ENCODE data around the gene FBXO24. TPM values are rescaled to one million over a fixed set of nuclear protein-coding genes. Genes with fewer than 3 reads are reported as not detected.

FBXO24 gene
- total RNA-seq, 1 donor, result 0.54 TPM

DNA sequence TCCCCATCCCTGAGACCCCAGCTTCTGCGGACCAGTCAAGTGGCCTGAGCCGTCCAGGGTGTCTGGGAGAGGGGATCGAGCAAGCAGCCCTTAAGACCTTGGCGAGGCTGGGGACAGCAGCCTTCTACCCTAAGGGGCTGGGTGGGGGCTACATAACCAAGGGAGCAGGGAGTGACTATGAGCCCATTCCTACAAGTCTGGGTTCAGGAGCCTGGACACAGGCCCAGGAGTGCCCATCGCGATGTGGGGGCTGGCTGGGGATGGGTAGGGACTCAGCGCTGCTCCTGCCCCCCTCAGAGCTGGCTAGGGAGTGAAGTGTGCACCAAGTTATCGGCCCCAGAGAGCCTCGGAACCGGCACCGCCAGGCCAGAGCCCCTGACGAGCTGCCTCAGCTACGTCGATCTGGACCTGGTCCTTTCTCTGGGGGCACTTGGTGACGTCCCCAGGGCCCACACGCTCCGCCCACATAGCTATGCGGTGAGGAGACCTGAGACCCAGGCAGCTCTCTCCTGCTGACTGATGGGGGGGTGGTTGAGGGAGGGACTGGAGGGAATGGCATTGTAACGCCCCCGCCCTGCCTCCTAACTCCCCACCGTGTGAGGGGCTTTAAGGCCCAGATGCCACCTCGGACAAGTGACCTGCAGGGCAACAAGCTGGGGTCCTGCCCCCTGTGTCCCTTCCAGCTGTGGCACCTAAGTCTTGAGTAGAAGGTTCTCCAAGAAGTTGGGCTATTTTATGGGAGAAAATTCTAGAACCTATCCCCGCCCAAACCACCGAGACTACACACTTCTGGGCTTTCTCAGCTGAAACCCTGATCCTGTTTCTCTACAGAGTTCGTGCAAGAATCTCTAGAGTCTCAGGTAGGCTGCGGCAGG, 14.9 kb upstream of the FBXO24 start:
- no peak overlapping the region for H3K4me3 ChIP-seq (ENCODE audit: low read depth, low read length)
- TF ChIP-seq, protein P1, sequence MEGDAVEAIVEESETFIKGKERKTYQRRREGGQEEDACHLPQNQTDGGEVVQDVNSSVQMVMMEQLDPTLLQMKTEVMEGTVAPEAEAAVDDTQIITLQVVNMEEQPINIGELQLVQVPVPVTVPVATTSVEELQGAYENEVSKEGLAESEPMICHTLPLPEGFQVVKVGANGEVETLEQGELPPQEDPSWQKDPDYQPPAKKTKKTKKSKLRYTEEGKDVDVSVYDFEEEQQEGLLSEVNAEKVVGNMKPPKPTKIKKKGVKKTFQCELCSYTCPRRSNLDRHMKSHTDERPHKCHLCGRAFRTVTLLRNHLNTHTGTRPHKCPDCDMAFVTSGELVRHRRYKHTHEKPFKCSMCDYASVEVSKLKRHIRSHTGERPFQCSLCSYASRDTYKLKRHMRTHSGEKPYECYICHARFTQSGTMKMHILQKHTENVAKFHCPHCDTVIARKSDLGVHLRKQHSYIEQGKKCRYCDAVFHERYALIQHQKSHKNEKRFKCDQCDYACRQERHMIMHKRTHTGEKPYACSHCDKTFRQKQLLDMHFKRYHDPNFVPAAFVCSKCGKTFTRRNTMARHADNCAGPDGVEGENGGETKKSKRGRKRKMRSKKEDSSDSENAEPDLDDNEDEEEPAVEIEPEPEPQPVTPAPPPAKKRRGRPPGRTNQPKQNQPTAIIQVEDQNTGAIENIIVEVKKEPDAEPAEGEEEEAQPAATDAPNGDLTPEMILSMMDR (IDR thresholded peaks at IDR 0.05; ENCODE audit: insufficient read depth, low read length), result no peak
- DNase-seq (ENCODE audit: low read depth), result no peak

DNA sequence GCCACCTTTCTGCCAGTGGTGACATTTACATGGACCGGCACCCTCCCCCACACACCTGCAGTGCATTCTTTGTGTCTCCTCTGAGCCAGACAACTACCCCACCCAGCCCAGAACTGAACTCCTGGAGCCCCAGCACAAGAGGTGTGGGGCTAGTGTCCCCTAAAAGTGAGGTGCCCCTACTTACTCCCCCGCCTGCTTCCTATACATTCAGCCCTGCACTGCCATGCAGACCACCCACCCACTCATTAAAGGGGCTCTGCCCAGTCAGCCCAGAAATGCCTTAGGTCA, 14.4 kb upstream of the FBXO24 start:
- H3K4me3 ChIP-seq (ENCODE audit: low read depth, low read length), result no peak overlapping the region
- TF ChIP-seq, protein P1 (IDR thresholded peaks at IDR 0.05; ENCODE audit: insufficient read depth, low read length), result no peak
- DNase-seq (ENCODE audit: low read depth), result no peak

DNA sequence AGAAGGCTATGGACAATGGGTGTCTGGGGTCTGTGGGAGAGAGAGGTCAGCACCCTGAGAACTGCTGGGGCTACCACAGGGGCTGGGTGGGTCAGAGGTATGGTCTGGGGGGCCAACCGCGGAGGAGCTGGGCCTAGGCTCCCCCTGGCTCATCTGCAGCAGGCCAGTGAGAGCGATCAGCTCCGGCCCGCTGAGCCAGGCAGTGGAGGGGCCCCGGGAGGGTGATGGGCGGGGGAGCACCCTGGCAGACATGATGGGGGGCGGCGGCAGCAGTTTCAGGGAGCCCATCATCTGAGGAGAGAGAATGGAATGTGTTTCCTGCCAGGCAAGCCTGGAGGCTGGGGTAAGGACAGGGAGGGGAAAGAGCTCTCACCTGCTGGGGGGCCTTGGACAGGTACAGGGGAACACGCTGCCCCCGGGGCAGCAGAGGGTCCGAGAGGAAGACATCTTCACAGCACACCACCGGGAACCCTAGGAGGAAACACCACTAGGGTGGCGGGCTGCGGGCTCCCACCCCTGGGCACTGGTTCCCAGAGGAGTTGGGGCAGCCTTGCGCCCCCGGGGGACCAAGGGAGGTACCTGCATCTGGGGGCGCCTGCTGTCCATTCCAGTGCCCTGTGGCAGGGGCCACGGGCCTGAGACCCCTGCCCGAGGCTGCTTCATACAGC, 13.7 kb upstream of the FBXO24 start:
- no peak for DNase-seq (ENCODE audit: low read depth)
- TF ChIP-seq, protein P1 (IDR thresholded peaks at IDR 0.05; ENCODE audit: insufficient read depth, low read length), result no peak

DNA sequence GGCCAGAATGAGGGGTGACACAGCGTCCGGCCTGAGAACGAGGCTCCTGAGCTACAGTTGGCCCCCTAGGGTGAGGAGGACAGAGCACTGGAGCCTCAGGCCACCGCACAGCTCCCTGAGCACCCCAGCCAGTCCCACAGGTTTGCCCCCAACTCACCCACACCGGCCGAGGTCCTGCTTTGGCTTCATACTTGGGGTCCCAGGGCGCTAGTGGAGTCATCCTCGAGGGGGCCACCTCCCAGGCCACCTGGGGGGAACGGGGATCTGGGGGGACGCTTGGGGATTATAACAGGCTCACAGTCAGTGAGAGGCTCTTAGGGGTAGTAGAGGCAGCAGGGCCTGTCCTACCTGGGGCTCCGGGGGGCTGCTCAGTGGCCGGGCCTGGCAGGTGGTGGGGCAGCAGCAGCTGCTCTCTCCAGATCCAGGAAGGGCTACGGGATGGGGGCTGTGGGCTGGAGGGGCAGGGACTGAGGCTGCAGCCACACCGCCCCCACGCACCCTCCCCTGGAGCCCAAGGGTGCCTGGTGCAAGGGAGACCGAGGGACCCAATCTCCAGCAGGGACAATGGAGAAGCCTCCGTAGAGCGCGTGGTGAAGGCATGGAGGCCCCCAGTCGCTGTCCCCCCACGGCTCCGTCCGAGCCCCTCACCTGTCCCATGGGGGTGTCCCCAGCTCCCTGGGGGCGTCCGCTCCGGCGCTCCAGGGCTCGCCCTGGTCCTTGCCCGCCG, 13.0 kb upstream of the FBXO24 start:
- no peak for DNase-seq (ENCODE audit: low read depth)
- TF ChIP-seq, protein P1 (IDR thresholded peaks at IDR 0.05; ENCODE audit: insufficient read depth, low read length), result no peak
- no peak overlapping the region for H3K4me3 ChIP-seq (ENCODE audit: low read depth, low read length)

More for the DNA sequence above, 13.7 kb upstream of the FBXO24 start:
- H3K4me3 ChIP-seq (ENCODE audit: low read depth, low read length), result no peak overlapping the region

DNA sequence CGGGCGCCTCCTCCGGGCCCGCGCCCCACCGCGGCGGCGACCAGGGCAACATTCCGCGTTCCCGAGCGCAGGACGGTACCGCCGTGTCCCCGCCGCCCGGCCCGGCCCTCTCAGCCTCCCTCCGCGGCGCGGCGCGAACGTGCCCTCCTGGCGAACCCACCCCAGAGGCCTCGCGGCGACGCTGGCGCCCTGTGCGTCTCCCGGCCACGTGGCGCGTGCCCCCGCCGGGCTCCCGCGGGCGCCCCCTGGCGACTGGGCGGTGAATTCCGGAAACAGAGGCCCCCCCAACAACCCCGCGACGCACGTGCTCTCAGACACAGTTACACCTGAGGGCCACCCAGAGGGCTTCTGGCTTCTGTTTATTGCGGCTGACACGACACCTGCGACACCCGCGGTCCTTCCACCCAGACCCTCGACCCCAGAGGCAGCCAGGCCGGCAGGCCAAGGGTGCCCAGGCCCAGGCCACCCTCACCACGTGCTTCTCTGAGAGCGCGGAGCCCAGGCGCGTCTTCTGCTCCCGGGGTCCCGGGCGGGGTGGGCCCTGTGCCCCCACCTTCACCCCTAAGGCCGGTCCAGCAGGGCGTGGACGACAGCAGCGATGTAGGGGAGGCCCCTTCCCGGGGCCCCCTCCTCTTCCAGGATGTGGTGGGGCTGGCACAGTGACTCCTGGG, 12.3 kb upstream of the FBXO24 start, which contains the start of gene SAP25:
TSS of gene SAP25 (minus strand) at position 210 of the 671 bp plus-strand sequence. CDS start at position 52, 158 bp downstream.
- no peak for DNase-seq (ENCODE audit: low read depth)
- TF ChIP-seq, protein P1 (IDR thresholded peaks at IDR 0.05; ENCODE audit: insufficient read depth, low read length), result no peak
- no peak within 1 kb of the TSS for H3K4me3 ChIP-seq (ENCODE audit: low read depth, low read length)
